ENCODE data around the gene TRPT1. TPM values are rescaled to one million over a fixed set of nuclear protein-coding genes. Genes with fewer than 3 reads are reported as not detected.

The TRPT1 gene
- polyA plus RNA-seq, 3 donors = 24.8 to 34.6 (median 31.6) TPM

DNA sequence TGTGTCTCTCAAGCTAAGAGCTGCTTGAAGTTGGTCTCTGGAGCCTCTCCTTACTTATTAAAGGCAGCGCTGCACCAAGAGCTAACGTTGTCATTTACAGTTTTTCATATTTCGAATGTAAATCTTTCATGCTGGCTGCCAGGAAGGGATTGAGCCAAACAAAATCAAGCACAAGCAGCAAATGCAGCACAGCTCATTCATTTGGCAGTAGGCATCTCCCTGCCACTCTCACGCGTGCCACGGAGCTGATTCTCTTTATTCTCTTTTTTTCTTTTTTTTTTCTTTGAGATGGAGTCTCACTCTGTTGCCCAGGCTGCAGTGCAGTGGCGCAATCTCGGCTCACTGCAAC lies 7.0 kb upstream of the TRPT1 start:
- peaks cover 14 to 32% of the 10 kb centered on the region in 2 donors for H3K36me3 Mint-ChIP-seq
- no peak overlapping the region for H3K4me2 ChIP-seq (replicated peaks; ENCODE audit: extremely low read depth, low read length, poor library complexity, severe bottlenecking)
- TF ChIP-seq, protein P1, sequence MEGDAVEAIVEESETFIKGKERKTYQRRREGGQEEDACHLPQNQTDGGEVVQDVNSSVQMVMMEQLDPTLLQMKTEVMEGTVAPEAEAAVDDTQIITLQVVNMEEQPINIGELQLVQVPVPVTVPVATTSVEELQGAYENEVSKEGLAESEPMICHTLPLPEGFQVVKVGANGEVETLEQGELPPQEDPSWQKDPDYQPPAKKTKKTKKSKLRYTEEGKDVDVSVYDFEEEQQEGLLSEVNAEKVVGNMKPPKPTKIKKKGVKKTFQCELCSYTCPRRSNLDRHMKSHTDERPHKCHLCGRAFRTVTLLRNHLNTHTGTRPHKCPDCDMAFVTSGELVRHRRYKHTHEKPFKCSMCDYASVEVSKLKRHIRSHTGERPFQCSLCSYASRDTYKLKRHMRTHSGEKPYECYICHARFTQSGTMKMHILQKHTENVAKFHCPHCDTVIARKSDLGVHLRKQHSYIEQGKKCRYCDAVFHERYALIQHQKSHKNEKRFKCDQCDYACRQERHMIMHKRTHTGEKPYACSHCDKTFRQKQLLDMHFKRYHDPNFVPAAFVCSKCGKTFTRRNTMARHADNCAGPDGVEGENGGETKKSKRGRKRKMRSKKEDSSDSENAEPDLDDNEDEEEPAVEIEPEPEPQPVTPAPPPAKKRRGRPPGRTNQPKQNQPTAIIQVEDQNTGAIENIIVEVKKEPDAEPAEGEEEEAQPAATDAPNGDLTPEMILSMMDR (IDR thresholded peaks at IDR 0.05) = no peak
- H3K4me1 ChIP-seq (ENCODE audit: control insufficient read depth in 1 of 2, insufficient read depth in 2 of 2, low read length in 2 of 2) = peaks cover 43 to 64% of the 10 kb centered on the region in 2 donors
- H3K79me2 ChIP-seq (ENCODE audit: insufficient read depth, low read length) = peaks cover 13% of the 10 kb centered on the region
- WGBS (ENCODE audit: insufficient coverage) = 90% methylated on average over 5 of the region's 8 CpGs
- H3K9me3 Mint-ChIP-seq = peaks cover 0 to 8% (median 2%) of the 10 kb centered on the region in 7 donors
- intact Hi-C loops (cut with micrococcal nuclease) = no loop called here
- DNase-seq = no peak
- no peak overlapping the region for H3K9ac ChIP-seq (ENCODE audit: insufficient read depth, low read length, poor library complexity, severe bottlenecking)
- no peak overlapping the region for H3K27ac Mint-ChIP-seq
- no peaks in the 10 kb centered on the region for H3K36me3 ChIP-seq (replicated peaks in 1 of 2; ENCODE audit: control insufficient read depth in 1 of 2, insufficient read depth in 2 of 2, low read length in 2 of 2)
- peaks cover 11 to 21% (median 16%) of the 10 kb centered on the region in 3 donors for H3K27me3 Mint-ChIP-seq (ENCODE audit: low read depth in 3 of 3)
- no peak overlapping the region for H3K4me3 ChIP-seq (replicated peaks in 1 of 3; ENCODE audit: low read depth in 2 of 3, low read length in 3 of 3)
- peaks cover 46% of the 10 kb centered on the region for H3K4me1 Mint-ChIP-seq
- no peak overlapping the region for H2AFZ ChIP-seq (ENCODE audit: insufficient read depth, low read depth, low read length, poor library complexity, severe bottlenecking)
- no peaks in the 10 kb centered on the region for H4K20me1 ChIP-seq (ENCODE audit: insufficient read depth, low read length)
- H3K4me3 Mint-ChIP-seq = no peak overlapping the region
- no peaks in the 10 kb centered on the region for H3K9me3 ChIP-seq (replicated peaks in 1 of 2; ENCODE audit: control insufficient read depth in 1 of 2, insufficient read depth in 1 of 2, low read length in 2 of 2)
- no peak overlapping the region for H3K27ac ChIP-seq (ENCODE audit: low read depth in 1 of 2, low read length in 2 of 2)
- H3K27me3 ChIP-seq (ENCODE audit: control insufficient read depth in 2 of 2, insufficient read depth in 2 of 2, low read length in 2 of 2) = peaks cover 0 to 7% of the 10 kb centered on the region in 2 donors

DNA sequence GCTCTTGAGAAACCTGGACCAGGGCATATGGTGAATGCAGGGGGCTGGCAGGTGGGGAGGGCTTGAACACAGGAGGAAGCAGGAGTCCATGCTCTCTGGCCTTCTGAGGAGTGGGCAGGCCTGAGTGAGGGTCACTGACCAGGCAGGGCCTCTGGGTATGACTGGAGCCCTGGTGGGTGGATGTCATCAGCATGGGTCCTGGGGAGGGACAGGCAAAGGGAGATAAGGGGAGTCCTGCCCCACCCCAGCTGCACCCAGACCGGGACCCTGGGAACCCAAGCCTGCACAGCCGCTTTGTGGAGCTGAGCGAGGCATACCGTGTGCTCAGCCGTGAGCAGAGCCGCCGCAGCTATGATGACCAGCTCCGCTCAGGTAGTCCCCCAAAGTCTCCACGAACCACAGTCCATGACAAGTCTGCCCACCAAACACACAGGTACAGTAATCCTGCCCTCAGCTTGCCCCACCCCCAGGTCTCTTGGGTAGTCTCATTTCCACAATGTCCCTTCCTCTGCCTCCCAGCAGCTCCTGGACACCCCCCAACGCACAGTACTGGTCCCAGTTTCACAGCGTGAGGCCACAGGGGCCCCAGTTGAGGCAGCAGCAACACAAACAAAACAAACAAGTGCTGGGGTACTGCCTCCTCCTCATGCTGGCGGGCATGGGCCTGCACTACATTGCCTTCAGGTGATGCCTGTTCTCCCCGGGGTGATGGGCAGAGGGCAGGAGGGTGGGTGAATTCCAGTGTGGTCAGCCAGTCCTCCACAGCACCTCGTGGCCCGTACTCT lies 6.4 kb upstream of the TRPT1 start:
- TF ChIP-seq, protein P1 (IDR thresholded peaks at IDR 0.05) = no peak
- peaks cover 0 to 7% of the 10 kb centered on the region in 2 donors for H3K27me3 ChIP-seq (ENCODE audit: control insufficient read depth in 2 of 2, insufficient read depth in 2 of 2, low read length in 2 of 2)
- H3K4me2 ChIP-seq (replicated peaks; ENCODE audit: extremely low read depth, low read length, poor library complexity, severe bottlenecking) = no peak overlapping the region
- H3K79me2 ChIP-seq (ENCODE audit: insufficient read depth, low read length) = peaks cover 17% of the 10 kb centered on the region
- Mint-ChIP-seq H3K4me3 (no peak overlapping the region), H3K4me1 (peaks cover 47% of the 10 kb centered on the region), H3K36me3 (peaks cover 11 to 32% of the 10 kb centered on the region in 2 donors), H3K27ac (peak overlapping the region in 1 of 7 donors; percentile 64), H3K9me3 (peaks cover 0 to 8% (median 2%) of the 10 kb centered on the region in 7 donors), H3K27me3 (ENCODE audit: low read depth in 3 of 3) (peaks cover 11 to 21% (median 17%) of the 10 kb centered on the region in 3 donors)
- intact Hi-C loops (cut with micrococcal nuclease) = no loop called here
- no peaks in the 10 kb centered on the region for H3K9me3 ChIP-seq (replicated peaks in 1 of 2; ENCODE audit: control insufficient read depth in 1 of 2, insufficient read depth in 1 of 2, low read length in 2 of 2)
- 91% methylated on average over 15 of the region's 15 CpGs for WGBS (ENCODE audit: insufficient coverage)
- no peak overlapping the region for H3K27ac ChIP-seq (ENCODE audit: low read depth in 1 of 2, low read length in 2 of 2)
- H3K9ac ChIP-seq (ENCODE audit: insufficient read depth, low read length, poor library complexity, severe bottlenecking) = no peak overlapping the region
- H4K20me1 ChIP-seq (ENCODE audit: insufficient read depth, low read length) = no peaks in the 10 kb centered on the region
- no peak for DNase-seq
- H2AFZ ChIP-seq (ENCODE audit: insufficient read depth, low read depth, low read length, poor library complexity, severe bottlenecking) = no peak overlapping the region
- H3K4me1 ChIP-seq (ENCODE audit: control insufficient read depth in 1 of 2, insufficient read depth in 2 of 2, low read length in 2 of 2) = peaks cover 41 to 62% of the 10 kb centered on the region in 2 donors
- H3K36me3 ChIP-seq (replicated peaks in 1 of 2; ENCODE audit: control insufficient read depth in 1 of 2, insufficient read depth in 2 of 2, low read length in 2 of 2) = no peaks in the 10 kb centered on the region
- H3K4me3 ChIP-seq (replicated peaks in 1 of 3; ENCODE audit: low read depth in 2 of 3, low read length in 3 of 3) = peak overlapping the region in 1 of 3 experiments; percentile 82
